OCI-LY3 (cell line): Measurements from ENCODE around the gene INS.

Experiments
- CTCF ChIP-seq: fragments of 200-600, 300-600 bp; sonication (generic); IDR thresholded peaks from 2 replicates; pipeline ENCODE4 v1.5.1; 2014; ENCODE audit warnings: antibody characterized with exemption, low read length, low read depth
- EZH2phosphoT487 ChIP-seq: fragments of 200-600 bp; shearing (Covaris generic); IDR thresholded peaks from 2 replicates; pipeline ENCODE4 v1.6.1; 2018; ENCODE audit warnings: antibody characterized with exemption, mixed run types, low read depth

- TF ChIP-seq CTCF, result no peak
- no peak for TF ChIP-seq EZH2phosphoT487
These were observed 23.0 kb downstream of the INS start for GRCh38 chr11:2138068-2138430.
